SH-SY5Y (cell line): ENCODE measurements around the gene XRCC5.

Experiments used
- GATA2 ChIP-seq: IDR thresholded peaks from 2 replicates; pipeline ENCODE4 v1.6.1; 2011; ENCODE audit warnings: mild to moderate bottlenecking, low read depth, low read length
- GATA3 ChIP-seq: IDR thresholded peaks from 2 replicates; pipeline ENCODE4 v1.6.1; 2011; ENCODE audit warnings: low read depth, mild to moderate bottlenecking, low read length, moderate library complexity

The XRCC5 gene

GRCh38 chr2:216229277-216229914 lies 120.2 kb downstream of the XRCC5 start:
- no peak for TF ChIP-seq GATA3
- no peak for TF ChIP-seq GATA2

GRCh38 chr2:216231867-216232266 lies 122.7 kb downstream of the XRCC5 start:
- TF ChIP-seq GATA3 (no peak), GATA2 (no peak)

GRCh38 chr2:216232721-216233120 lies 123.6 kb downstream of the XRCC5 start:
- no peak for TF ChIP-seq GATA2
- no peak for TF ChIP-seq GATA3

- TF ChIP-seq GATA2 (no peak), GATA3 (no peak)
Measured at GRCh38 chr2:216233281-216233995, 124.3 kb downstream of the XRCC5 start.

GRCh38 chr2:216234106-216234505 lies 125.0 kb downstream of the XRCC5 start:
- TF ChIP-seq GATA2 (no peak), GATA3 (no peak)

GRCh38 chr2:216235462-216235861 lies 126.3 kb downstream of the XRCC5 start:
- TF ChIP-seq GATA2 (no peak), GATA3 (no peak)

GRCh38 chr2:216235896-216236295 lies 126.7 kb downstream of the XRCC5 start:
- TF ChIP-seq GATA3, result no peak
- TF ChIP-seq GATA2, result no peak

GRCh38 chr2:216236486-216236885 lies 127.3 kb downstream of the XRCC5 start:
- TF ChIP-seq GATA3, result no peak
- no peak for TF ChIP-seq GATA2

GRCh38 chr2:216242365-216242764 lies 133.2 kb downstream of the XRCC5 start:
- TF ChIP-seq GATA3 (no peak), GATA2 (peak; percentile 63)

GRCh38 chr2:216243026-216243425 lies 133.9 kb downstream of the XRCC5 start:
- TF ChIP-seq GATA3, result no peak
- TF ChIP-seq GATA2, result no peak

GRCh38 chr2:216245391-216245975 lies 136.3 kb downstream of the XRCC5 start:
- TF ChIP-seq GATA2 (no peak), GATA3 (no peak)

GRCh38 chr2:216246766-216247165 lies 137.6 kb downstream of the XRCC5 start:
- no peak for TF ChIP-seq GATA2
- no peak for TF ChIP-seq GATA3
